RWPE2 (cell line): ENCODE results near the gene SMPX.

Experiments used
- ATAC-seq: fragments of 200-7000 bp; cut with Tn5 transposase; 3 replicates; pipeline ENCODE4 v1.9.1; 2021; ENCODE audit warnings: low read depth
- DNase-seq: peaks from one replicate; pipeline ENCODE4 v3.0.0-alpha.2; 2020; ENCODE audit warnings: low spot score
- H3K27ac ChIP-seq: fragments of 450-650 bp; 2 replicates; pipeline ENCODE4 v1.5.1; 2017; ENCODE audit warnings: mild to moderate bottlenecking; ENCODE audit not compliant: poor library complexity, severe bottlenecking
- H3K27me3 ChIP-seq: fragments of 250-450 bp; sonication (Bioruptor Pico); 2 replicates; pipeline ENCODE4 v1.5.1; 2021; ENCODE audit warnings: mild to moderate bottlenecking, moderate library complexity; ENCODE audit not compliant: insufficient read depth, poor library complexity, severe bottlenecking
- H3K36me3 ChIP-seq: fragments of 250-450 bp; sonication (Bioruptor Pico); 2 replicates; pipeline ENCODE4 v1.5.1; 2020; ENCODE audit warnings: low read depth, mild to moderate bottlenecking, moderate library complexity
- H3K4me1 ChIP-seq: fragments of 250-450 bp; sonication (Bioruptor Pico); 2 replicates; pipeline ENCODE4 v1.5.1; 2021; ENCODE audit warnings: mild to moderate bottlenecking, moderate library complexity; ENCODE audit not compliant: insufficient read depth, poor library complexity, severe bottlenecking
- H3K4me3 ChIP-seq: fragments of 250-450 bp; sonication (Bioruptor Pico); 2 replicates; pipeline ENCODE4 v1.5.1; 2021; ENCODE audit warnings: mild to moderate bottlenecking, moderate library complexity; ENCODE audit not compliant: severe bottlenecking
- H3K9me3 ChIP-seq: fragments of 250-450 bp; sonication (Bioruptor Pico); 2 replicates; pipeline ENCODE4 v1.5.1; 2021; ENCODE audit warnings: mild to moderate bottlenecking, moderate library complexity; ENCODE audit not compliant: severe bottlenecking
- TF ChIP-seq, protein P1 (sequence below): fragments of 450-650 bp; IDR thresholded peaks from one replicate; pipeline ENCODE4 v1.5.1; 2017; ENCODE audit warnings: mild to moderate bottlenecking, moderate library complexity; ENCODE audit not compliant: poor library complexity, severe bottlenecking

Gene SMPX

DNA sequence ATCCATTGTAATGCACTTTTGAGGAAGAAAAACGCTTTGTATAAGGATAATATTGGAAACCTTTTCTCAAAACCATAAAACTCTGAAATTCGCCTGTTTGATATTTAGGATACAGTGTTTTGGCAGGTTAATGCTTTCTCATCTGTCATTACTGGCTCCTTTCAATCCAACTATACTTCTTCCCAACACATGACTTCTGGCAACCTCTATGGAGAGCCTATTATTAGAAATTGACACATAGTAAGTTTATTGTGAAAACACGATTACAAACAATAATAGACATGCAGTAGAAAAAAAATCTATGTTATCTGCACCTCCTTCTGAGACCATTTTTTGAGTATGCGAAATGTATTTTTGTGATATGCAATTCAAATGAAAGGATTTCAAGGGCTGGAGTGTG, 95.2 kb downstream of the SMPX start:
- Histone ChIP-seq H3K36me3 (no peaks in the 10 kb centered on the region), H3K27me3 (no peaks in the 10 kb centered on the region), H3K4me3 (no peak overlapping the region), H3K27ac (no peak overlapping the region), H3K9me3 (no peaks in the 10 kb centered on the region), H3K4me1 (no peaks in the 10 kb centered on the region)
- no peak for DNase-seq
- no peak for ATAC-seq
- TF ChIP-seq, protein P1, sequence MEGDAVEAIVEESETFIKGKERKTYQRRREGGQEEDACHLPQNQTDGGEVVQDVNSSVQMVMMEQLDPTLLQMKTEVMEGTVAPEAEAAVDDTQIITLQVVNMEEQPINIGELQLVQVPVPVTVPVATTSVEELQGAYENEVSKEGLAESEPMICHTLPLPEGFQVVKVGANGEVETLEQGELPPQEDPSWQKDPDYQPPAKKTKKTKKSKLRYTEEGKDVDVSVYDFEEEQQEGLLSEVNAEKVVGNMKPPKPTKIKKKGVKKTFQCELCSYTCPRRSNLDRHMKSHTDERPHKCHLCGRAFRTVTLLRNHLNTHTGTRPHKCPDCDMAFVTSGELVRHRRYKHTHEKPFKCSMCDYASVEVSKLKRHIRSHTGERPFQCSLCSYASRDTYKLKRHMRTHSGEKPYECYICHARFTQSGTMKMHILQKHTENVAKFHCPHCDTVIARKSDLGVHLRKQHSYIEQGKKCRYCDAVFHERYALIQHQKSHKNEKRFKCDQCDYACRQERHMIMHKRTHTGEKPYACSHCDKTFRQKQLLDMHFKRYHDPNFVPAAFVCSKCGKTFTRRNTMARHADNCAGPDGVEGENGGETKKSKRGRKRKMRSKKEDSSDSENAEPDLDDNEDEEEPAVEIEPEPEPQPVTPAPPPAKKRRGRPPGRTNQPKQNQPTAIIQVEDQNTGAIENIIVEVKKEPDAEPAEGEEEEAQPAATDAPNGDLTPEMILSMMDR = no peak

DNA sequence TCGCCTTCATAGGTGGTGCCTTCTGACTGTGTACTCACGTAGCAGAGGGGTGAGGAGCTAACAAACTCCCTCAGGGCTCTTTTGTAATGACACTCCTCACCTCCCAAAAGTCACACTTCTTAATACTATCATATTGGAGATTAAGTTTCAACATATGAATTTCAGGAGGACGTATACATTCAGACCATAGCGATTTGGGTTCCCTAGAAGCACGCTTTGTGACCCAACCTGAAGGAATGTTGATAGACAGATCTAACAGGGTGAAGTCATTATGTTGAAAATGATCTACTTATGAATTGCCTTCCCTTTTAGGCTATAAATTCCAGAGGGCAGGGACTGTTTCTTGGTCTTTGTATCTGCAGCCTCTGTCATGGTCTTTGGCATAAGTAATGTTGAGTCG, 96.6 kb downstream of the SMPX start:
- peak; percentile 46; the same call in 1 of the 3 replicates for ATAC-seq
- Histone ChIP-seq H3K9me3 (no peaks in the 10 kb centered on the region), H3K4me1 (no peaks in the 10 kb centered on the region), H3K27me3 (no peaks in the 10 kb centered on the region), H3K27ac (no peak overlapping the region), H3K36me3 (no peaks in the 10 kb centered on the region), H3K4me3 (no peak overlapping the region)
- no peak for DNase-seq
- TF ChIP-seq, protein P1 = no peak

DNA sequence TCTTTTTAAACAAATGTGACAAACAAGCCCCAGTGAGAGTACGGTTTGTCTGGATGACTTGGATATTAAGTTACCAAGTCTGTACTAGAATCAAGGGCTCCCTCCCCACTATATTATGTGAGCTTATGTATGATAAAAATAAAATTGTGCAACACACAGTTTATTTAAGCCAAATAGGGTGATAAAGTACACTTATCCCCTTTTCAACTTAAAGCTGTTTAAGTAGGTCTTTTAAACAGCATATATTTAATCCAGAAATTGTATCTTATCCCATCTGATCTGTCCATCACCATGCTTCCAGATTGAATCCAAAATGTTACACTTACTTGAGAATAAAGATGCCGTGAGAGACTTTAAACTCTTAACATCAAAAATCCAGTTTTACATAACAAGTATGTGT, 97.8 kb downstream of the SMPX start:
- H3K27me3 ChIP-seq = no peaks in the 10 kb centered on the region
- no peaks in the 10 kb centered on the region for H3K9me3 ChIP-seq
- no peaks in the 10 kb centered on the region for H3K36me3 ChIP-seq
- H3K27ac ChIP-seq = no peak overlapping the region
- DNase-seq (no peak), ATAC-seq (no peak)
- H3K4me3 ChIP-seq = no peak overlapping the region
- TF ChIP-seq, protein P1 = no peak
- no peaks in the 10 kb centered on the region for H3K4me1 ChIP-seq

DNA sequence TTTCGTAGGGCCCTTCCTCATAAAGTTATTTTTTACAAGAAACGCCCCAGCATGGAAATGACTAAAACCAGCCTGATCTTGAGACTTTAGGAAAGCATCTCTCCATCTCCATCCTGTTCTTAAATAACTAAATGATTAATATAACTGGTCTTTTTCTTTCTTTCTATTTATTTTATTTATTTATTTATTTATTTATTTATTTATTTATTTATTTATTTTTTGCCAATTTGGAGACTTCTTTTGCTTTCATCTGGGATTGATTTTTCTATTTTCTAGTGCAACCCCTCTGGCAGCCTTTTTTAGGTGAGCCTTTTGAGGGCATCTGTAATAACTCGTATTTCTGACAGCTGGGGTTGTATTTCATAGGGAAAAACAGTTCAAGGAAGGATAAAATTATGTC, 98.6 kb downstream of the SMPX start:
- DNase-seq (no peak), ATAC-seq (no peak)
- Histone ChIP-seq H3K4me3 (no peak overlapping the region), H3K9me3 (no peaks in the 10 kb centered on the region), H3K27ac (no peak overlapping the region), H3K36me3 (no peaks in the 10 kb centered on the region), H3K4me1 (no peaks in the 10 kb centered on the region), H3K27me3 (no peaks in the 10 kb centered on the region)
- TF ChIP-seq, protein P1 = no peak

DNA sequence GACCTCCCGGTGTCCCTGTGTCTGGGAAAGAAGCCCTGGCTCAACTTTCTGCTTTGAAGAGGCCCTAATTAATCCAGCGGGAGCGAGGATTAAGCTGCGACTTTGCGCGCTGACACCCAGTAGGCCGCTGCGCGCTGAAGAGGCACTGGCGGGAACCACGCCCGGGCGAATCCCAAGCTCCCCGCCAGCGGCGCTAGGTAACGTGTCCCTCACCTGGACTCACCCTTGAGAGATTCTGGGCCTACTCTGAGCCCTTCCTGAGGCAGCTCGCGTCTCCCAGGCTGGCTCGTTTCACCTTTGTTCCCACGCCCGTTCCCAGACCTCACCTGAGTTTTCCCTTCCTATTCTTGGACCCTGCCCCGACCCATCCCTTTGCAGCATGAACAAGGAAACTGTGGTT, 99.2 kb downstream of the SMPX start:
- no peak for ATAC-seq
- no peaks in the 10 kb centered on the region for H3K9me3 ChIP-seq
- no peaks in the 10 kb centered on the region for H3K4me1 ChIP-seq
- no peak overlapping the region for H3K27ac ChIP-seq
- H3K4me3 ChIP-seq = no peak overlapping the region
- no peaks in the 10 kb centered on the region for H3K27me3 ChIP-seq
- TF ChIP-seq, protein P1 = no peak
- no peaks in the 10 kb centered on the region for H3K36me3 ChIP-seq
- no peak for DNase-seq
